Activated CD8-positive, alpha-beta memory T cell treated with anti-CD3 and anti-CD28 coated beads, Interleukin-2, amount 50 U/mL, for 48 hours (primary cell): ENCODE data around the gene FAM124A.
A peak's percentile ranks its signal among the peaks of the same experiment; 100 is the strongest.

Source experiments
- DNase-seq: peaks from one replicate; pipeline ENCODE4 v3.0.0-alpha.2; 2020

Gene FAM124A

GRCh38 chr13:51221108-51221507 is 1.1 kb upstream of the FAM124A start:
- no peak for DNase-seq

GRCh38 chr13:51221674-51222036 is 543 bp upstream of the FAM124A start:
- DNase-seq: no peak

GRCh38 chr13:51222686-51223559 is 725 bp downstream of the FAM124A start:
- DNase-seq: peak; percentile 56

GRCh38 chr13:51223560-51224270 is 1.5 kb downstream of the FAM124A start:
- no peak for DNase-seq

- DNase-seq: no peak
Measured at GRCh38 chr13:51225029-51225428, 2.8 kb downstream of the FAM124A start.

GRCh38 chr13:51227404-51227803 is 5.2 kb downstream of the FAM124A start:
- no peak for DNase-seq

- no peak for DNase-seq
Measured at GRCh38 chr13:51229101-51229719, 7.0 kb downstream of the FAM124A start.

GRCh38 chr13:51229731-51230130 is 7.5 kb downstream of the FAM124A start:
- DNase-seq: no peak

GRCh38 chr13:51230477-51231105 is 8.4 kb downstream of the FAM124A start:
- no peak for DNase-seq

- no peak for DNase-seq
Measured at GRCh38 chr13:51231456-51231855, 9.3 kb downstream of the FAM124A start.

- no peak for DNase-seq
Measured at GRCh38 chr13:51232328-51232727, 10.1 kb downstream of the FAM124A start.

- no peak for DNase-seq
Measured at GRCh38 chr13:51233117-51233826, 11.1 kb downstream of the FAM124A start.

GRCh38 chr13:51234676-51235075 is 12.5 kb downstream of the FAM124A start:
- no peak for DNase-seq

GRCh38 chr13:51235186-51235585 is 13.0 kb downstream of the FAM124A start:
- DNase-seq: no peak

GRCh38 chr13:51235756-51236490 is 13.7 kb downstream of the FAM124A start:
- no peak for DNase-seq

GRCh38 chr13:51236491-51236792 is 14.2 kb downstream of the FAM124A start:
- no peak for DNase-seq

GRCh38 chr13:51237386-51237785 is 15.2 kb downstream of the FAM124A start:
- DNase-seq: no peak

GRCh38 chr13:51237887-51238286 is 15.7 kb downstream of the FAM124A start:
- DNase-seq: no peak

- DNase-seq: no peak
Measured at GRCh38 chr13:51240178-51240577, 18.0 kb downstream of the FAM124A start.

- DNase-seq: no peak
Measured at GRCh38 chr13:51240958-51241357, 18.8 kb downstream of the FAM124A start.

GRCh38 chr13:51241720-51242119 is 19.5 kb downstream of the FAM124A start:
- DNase-seq: no peak

GRCh38 chr13:51243227-51243626 is 21.0 kb downstream of the FAM124A start:
- no peak for DNase-seq
